ENCODE results near the gene CEP85. TPM values are rescaled to one million over a fixed set of nuclear protein-coding genes. Genes with fewer than 3 reads are reported as not detected.

Gene CEP85, protein sequence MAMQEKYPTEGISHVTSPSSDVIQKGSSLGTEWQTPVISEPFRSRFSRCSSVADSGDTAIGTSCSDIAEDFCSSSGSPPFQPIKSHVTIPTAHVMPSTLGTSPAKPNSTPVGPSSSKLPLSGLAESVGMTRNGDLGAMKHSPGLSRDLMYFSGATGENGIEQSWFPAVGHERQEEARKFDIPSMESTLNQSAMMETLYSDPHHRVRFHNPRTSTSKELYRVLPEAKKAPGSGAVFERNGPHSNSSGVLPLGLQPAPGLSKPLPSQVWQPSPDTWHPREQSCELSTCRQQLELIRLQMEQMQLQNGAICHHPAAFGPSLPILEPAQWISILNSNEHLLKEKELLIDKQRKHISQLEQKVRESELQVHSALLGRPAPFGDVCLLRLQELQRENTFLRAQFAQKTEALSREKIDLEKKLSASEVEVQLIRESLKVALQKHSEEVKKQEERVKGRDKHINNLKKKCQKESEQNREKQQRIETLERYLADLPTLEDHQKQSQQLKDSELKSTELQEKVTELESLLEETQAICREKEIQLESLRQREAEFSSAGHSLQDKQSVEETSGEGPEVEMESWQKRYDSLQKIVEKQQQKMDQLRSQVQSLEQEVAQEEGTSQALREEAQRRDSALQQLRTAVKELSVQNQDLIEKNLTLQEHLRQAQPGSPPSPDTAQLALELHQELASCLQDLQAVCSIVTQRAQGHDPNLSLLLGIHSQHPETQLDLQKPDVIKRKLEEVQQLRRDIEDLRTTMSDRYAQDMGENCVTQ
- polyA plus RNA-seq (2013, experiment 1 of 2) = 19.4 TPM
- polyA plus RNA-seq (2013, experiment 2 of 2) = 18.5 TPM

DNA sequence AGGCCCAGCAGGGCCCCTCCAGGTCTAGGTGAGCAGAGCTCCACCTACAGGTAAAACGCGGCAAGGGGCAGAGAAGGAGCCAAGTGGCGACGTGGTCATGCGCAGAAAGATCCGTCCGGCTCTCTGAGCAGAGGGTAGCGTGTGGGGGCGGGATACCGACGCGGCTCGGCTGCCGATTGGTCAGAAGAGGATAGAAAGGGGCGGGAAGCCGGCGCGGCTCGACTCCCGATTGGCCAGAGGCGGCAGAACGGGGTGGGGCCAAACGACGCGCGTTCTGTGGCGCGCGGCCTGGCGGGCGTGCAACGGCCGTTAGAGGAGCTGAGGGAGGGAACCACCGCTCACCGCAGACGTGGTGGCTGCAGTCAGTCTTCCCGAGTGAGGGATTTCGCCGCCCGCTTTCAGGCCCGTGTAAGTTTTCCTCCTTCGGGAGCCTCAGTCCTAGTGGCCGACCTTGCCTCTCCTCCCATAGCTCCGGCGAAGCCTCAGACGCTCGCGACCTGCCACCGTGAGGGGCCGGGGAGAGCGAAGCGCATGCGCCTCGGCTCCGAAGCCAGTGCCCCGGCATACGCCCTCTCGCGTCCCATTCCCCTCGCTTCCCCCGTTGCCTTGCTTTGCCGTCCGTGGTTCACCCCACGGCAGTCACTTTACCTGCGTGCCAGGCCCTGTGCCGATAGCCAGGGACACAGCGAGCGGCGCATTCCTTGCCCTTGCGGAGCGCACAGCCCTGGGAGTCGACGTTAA lies at the start of gene CEP85:
Gene CEP85 (plus strand): TSS at position 298 of the 741 bp plus-strand sequence. CDS start 5,584 bp downstream, outside the sequence.
- Histone ChIP-seq H3K4me3 (ENCODE audit: extremely low read depth, insufficient read depth, low read length, poor library complexity, severe bottlenecking) (peak within 1 kb of the TSS; percentile 75), H3K4me1 (ENCODE audit: control insufficient read depth, insufficient read depth, low read length, poor library complexity, severe bottlenecking) (no peaks in the 10 kb centered on the region), H3K27ac (ENCODE audit: low read depth, low read length, severe bottlenecking) (peak within 1 kb of the TSS; percentile 62), H3K36me3 (ENCODE audit: control insufficient read depth, insufficient read depth, low read length) (peaks cover 3% of the 10 kb centered on the region), H3K9me3 (ENCODE audit: control insufficient read depth, low read length) (no peaks in the 10 kb centered on the region)
- WGBS, 2 experiments (ENCODE audit: insufficient coverage in 2 of 2) = 0 to 1% methylated on average over 58 to 72 of the region's 73 CpGs

DNA sequence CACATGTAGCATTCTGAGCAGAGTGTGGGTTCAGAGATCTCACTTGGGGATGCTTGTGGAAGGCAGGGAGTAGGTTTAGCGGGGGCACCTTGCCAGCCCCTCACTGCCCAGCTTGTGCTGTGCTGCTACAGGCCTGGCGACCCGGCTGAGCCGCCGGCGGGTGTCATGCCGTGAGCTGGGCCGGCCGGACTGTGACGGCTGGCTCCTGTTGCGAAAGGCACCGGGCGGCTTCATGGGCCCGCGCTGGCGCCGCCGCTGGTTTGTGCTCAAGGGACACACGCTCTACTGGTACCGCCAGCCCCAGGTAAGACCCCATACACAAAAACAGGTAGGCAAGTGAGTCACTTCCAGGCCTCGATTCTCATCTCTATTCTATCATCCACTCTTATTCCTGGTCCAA lies 49.1 kb upstream of the CEP85 start:
- Histone ChIP-seq H3K9me3 (ENCODE audit: control insufficient read depth, low read length) (no peaks in the 10 kb centered on the region), H3K4me1 (ENCODE audit: control insufficient read depth, insufficient read depth, low read length, poor library complexity, severe bottlenecking) (no peaks in the 10 kb centered on the region), H3K27ac (ENCODE audit: low read depth, low read length, severe bottlenecking) (no peak overlapping the region), H3K36me3 (ENCODE audit: control insufficient read depth, insufficient read depth, low read length) (no peaks in the 10 kb centered on the region), H3K4me3 (ENCODE audit: extremely low read depth, insufficient read depth, low read length, poor library complexity, severe bottlenecking) (no peak overlapping the region)
- WGBS, 2 experiments (ENCODE audit: insufficient coverage in 2 of 2) = 93 to 94% methylated on average over 11 to 20 of the region's 21 CpGs

DNA sequence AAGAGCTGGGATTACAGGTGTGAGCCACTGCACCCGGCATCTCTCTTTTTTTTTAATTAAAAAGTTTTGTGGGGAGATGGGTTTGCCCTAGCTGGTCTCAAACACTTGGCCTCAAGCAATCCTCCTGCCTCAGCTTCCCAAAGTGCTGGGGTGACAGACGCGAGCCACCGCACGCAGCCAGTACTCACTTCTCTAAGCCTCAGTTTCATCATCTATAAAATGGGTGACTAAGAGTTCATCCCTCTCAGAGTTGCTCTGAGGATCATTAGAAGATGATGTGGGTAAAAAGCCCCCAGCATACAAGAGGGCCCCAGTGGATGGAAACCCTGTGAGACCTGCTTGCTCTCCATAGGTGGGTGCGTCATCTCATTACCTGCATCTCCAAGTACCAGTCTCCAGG lies 46.1 kb upstream of the CEP85 start:
- Histone ChIP-seq H3K9me3 (ENCODE audit: control insufficient read depth, low read length) (no peaks in the 10 kb centered on the region), H3K36me3 (ENCODE audit: control insufficient read depth, insufficient read depth, low read length) (no peaks in the 10 kb centered on the region), H3K4me3 (ENCODE audit: extremely low read depth, insufficient read depth, low read length, poor library complexity, severe bottlenecking) (no peak overlapping the region), H3K4me1 (ENCODE audit: control insufficient read depth, insufficient read depth, low read length, poor library complexity, severe bottlenecking) (no peaks in the 10 kb centered on the region), H3K27ac (ENCODE audit: low read depth, low read length, severe bottlenecking) (no peak overlapping the region)
- WGBS, 2 experiments (ENCODE audit: insufficient coverage in 2 of 2) = 100% methylated on average over 2 of the region's 6 CpGs

DNA sequence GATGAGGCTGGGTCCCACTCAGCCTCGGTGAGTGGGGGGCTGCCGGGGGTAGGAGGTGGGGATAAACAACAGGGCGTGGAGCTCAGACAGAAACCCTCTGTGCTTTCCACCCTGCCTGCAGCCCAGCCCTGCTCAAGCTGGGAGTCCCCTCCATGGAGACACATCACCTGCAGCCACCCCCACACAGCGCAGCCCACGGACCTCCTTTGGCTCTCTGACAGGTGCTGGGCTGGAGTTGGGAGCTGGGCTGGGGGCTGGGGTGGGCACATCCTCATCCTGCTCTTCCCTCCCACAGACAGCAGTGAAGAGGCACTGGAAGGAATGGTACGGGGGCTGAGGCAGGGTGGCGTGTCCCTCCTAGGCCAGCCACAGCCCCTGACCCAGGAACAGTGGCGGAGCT lies 45.5 kb upstream of the CEP85 start:
- 89 to 92% methylated on average over 3 to 4 of the region's 8 CpGs for WGBS, 2 experiments (ENCODE audit: insufficient coverage in 2 of 2)
- H3K27ac ChIP-seq (ENCODE audit: low read depth, low read length, severe bottlenecking) = no peak overlapping the region
- no peak overlapping the region for H3K4me3 ChIP-seq (ENCODE audit: extremely low read depth, insufficient read depth, low read length, poor library complexity, severe bottlenecking)

DNA sequence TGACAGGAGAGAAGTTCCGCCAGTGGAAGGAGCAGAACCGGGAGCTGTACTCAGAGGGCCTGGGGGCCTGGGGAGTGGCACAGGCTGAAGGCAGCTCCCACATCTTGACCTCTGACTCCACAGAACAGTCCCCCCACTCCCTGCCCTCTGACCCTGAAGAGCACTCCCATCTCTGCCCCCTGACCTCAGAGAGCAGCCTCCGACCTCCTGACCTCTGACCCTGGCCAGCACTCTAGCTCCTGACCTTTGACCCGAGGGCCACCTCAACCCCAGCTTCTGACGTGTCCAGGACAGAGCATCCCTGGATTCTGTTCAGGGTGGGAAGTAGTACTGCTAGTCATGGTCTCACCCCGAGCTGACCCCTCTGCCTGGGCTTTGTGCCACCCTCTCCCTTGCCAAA lies 44.7 kb upstream of the CEP85 start:
- Histone ChIP-seq H3K9me3 (ENCODE audit: control insufficient read depth, low read length) (no peaks in the 10 kb centered on the region), H3K36me3 (ENCODE audit: control insufficient read depth, insufficient read depth, low read length) (no peaks in the 10 kb centered on the region), H3K27ac (ENCODE audit: low read depth, low read length, severe bottlenecking) (no peak overlapping the region), H3K4me1 (ENCODE audit: control insufficient read depth, insufficient read depth, low read length, poor library complexity, severe bottlenecking) (no peaks in the 10 kb centered on the region), H3K4me3 (ENCODE audit: extremely low read depth, insufficient read depth, low read length, poor library complexity, severe bottlenecking) (no peak overlapping the region)
- 93 to 96% methylated on average over 3 to 5 of the region's 6 CpGs for WGBS, 2 experiments (ENCODE audit: insufficient coverage in 2 of 2)

More for the DNA sequence above, 45.5 kb upstream of the CEP85 start:
- Histone ChIP-seq H3K4me1 (ENCODE audit: control insufficient read depth, insufficient read depth, low read length, poor library complexity, severe bottlenecking) (no peaks in the 10 kb centered on the region), H3K9me3 (ENCODE audit: control insufficient read depth, low read length) (no peaks in the 10 kb centered on the region), H3K36me3 (ENCODE audit: control insufficient read depth, insufficient read depth, low read length) (no peaks in the 10 kb centered on the region)

DNA sequence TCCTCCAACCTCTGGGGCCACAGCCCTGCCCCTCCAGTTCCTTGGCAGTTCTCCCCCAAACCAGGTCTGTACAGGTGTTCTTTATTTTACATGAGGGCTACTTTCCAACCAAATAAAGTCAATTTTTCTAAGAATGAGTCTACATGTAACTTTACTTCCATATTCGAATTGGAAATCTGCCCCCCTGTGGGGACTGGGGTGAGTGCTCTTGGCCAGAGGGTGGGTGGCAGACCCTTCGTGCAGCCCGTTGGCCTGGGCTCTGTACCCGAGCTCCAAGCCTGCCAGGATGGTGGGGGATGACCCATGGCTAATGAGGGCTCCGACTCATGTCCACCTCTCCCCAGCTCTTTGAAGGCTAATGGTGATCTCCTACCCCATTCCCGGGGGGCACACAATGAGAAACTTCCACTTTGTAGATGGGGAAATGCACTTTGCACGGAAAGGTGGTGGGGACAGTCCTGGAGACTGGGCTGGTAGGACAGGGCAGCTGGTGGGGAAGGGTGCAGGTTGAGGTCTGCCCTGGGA lies 44.2 kb upstream of the CEP85 start:
- Histone ChIP-seq H3K4me1 (ENCODE audit: control insufficient read depth, insufficient read depth, low read length, poor library complexity, severe bottlenecking) (no peaks in the 10 kb centered on the region), H3K9me3 (ENCODE audit: control insufficient read depth, low read length) (no peaks in the 10 kb centered on the region), H3K27ac (ENCODE audit: low read depth, low read length, severe bottlenecking) (no peak overlapping the region), H3K4me3 (ENCODE audit: extremely low read depth, insufficient read depth, low read length, poor library complexity, severe bottlenecking) (no peak overlapping the region), H3K36me3 (ENCODE audit: control insufficient read depth, insufficient read depth, low read length) (no peaks in the 10 kb centered on the region)
- WGBS, 2 experiments (ENCODE audit: insufficient coverage in 2 of 2) = 89 to 93% methylated on average over 3 to 4 of the region's 7 CpGs

DNA sequence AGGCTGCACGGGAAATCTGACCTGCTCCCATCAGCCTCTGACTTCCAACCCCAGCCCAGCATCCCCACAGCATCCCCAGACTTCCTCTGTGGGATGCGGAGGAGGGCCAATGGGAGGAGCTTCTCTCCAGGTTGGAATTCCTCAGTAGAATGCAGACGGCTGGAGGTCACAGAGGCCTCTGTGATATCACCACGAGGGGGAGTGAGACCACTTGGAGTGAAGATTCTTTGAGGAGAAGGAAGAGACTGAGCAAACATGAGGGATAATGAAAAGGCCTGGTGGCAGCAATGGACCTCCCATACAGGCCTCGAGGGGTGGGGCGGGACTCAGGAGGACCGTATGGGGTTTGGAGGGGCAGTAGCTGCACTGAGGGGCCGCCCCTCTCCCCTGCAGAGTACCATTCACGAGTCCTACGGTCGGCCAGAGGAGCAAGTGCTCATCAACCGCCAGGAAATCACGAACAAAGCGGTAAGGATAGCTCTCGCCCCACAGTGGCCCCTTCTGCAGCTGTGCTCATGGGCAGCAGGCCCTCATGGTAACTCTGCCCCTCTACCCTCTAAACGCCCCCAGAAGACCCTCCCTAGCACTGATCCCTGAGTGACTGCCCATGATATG lies 43.5 kb upstream of the CEP85 start, which contains the start of gene CATSPER4:
Gene CATSPER4 (plus strand): TSS at position 230 of the 615 bp plus-strand sequence. CDS start 26 bp downstream, at position 256.
- H3K27ac ChIP-seq (ENCODE audit: low read depth, low read length, severe bottlenecking) = no peak within 1 kb of the TSS
- WGBS, 2 experiments (ENCODE audit: insufficient coverage in 2 of 2) = 27 to 38% methylated on average over 7 to 15 of the region's 16 CpGs
- no peaks in the 10 kb centered on the region for H3K9me3 ChIP-seq (ENCODE audit: control insufficient read depth, low read length)
- no peaks in the 10 kb centered on the region for H3K4me1 ChIP-seq (ENCODE audit: control insufficient read depth, insufficient read depth, low read length, poor library complexity, severe bottlenecking)
- no peaks in the 10 kb centered on the region for H3K36me3 ChIP-seq (ENCODE audit: control insufficient read depth, insufficient read depth, low read length)
- no peak within 1 kb of the TSS for H3K4me3 ChIP-seq (ENCODE audit: extremely low read depth, insufficient read depth, low read length, poor library complexity, severe bottlenecking)

DNA sequence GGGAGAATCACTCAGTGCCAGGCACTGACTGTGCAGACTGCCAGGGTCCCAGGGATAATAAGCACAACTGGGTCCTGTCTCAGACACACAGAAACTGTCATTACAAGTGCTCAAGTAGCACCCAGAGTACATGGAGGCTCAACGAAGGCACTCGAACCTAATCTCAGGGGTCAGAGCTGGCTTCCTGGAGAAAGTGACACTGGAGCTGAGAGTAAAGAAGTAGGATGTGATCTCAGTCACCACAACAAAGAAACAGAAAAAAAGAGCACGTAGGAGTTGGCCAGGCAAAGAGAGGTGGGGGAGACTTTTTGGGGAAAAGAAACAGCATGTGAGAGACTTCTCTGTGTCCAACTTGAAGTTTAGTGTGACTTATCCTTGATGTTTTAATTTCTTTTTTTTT lies 42.3 kb upstream of the CEP85 start:
- Histone ChIP-seq H3K4me1 (ENCODE audit: control insufficient read depth, insufficient read depth, low read length, poor library complexity, severe bottlenecking) (no peaks in the 10 kb centered on the region), H3K9me3 (ENCODE audit: control insufficient read depth, low read length) (no peaks in the 10 kb centered on the region), H3K36me3 (ENCODE audit: control insufficient read depth, insufficient read depth, low read length) (no peaks in the 10 kb centered on the region), H3K27ac (ENCODE audit: low read depth, low read length, severe bottlenecking) (no peak overlapping the region), H3K4me3 (ENCODE audit: extremely low read depth, insufficient read depth, low read length, poor library complexity, severe bottlenecking) (no peak overlapping the region)
- 71 to 80% methylated on average over 1 of the region's 3 CpGs for WGBS, 2 experiments (ENCODE audit: insufficient coverage in 2 of 2)

DNA sequence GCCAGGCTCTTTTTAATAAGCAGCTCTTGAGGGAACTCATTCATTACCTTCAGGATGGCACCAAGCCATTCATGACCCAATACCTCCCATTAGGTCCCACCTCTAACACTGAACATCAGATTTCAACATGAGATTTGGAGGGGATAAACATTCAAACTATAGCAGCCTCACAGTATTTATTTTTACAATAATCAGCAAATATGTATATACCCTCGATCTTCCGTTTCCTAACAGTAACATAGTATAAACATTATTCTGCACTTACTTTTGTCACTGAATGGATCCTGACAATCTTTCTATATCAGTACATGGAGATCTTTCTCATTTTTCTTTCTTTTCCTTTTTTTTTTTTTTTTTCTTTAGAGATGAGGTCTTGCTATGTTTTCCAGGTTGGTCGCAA lies 38.2 kb upstream of the CEP85 start:
- Histone ChIP-seq H3K36me3 (ENCODE audit: control insufficient read depth, insufficient read depth, low read length) (no peaks in the 10 kb centered on the region), H3K4me1 (ENCODE audit: control insufficient read depth, insufficient read depth, low read length, poor library complexity, severe bottlenecking) (no peaks in the 10 kb centered on the region), H3K27ac (ENCODE audit: low read depth, low read length, severe bottlenecking) (no peak overlapping the region), H3K4me3 (ENCODE audit: extremely low read depth, insufficient read depth, low read length, poor library complexity, severe bottlenecking) (no peak overlapping the region), H3K9me3 (ENCODE audit: control insufficient read depth, low read length) (no peaks in the 10 kb centered on the region)
- 100% methylated on average over 2 of the region's 3 CpGs; no CpG with 5 or more reads in 1 of the 2 experiments for WGBS, 2 experiments (ENCODE audit: insufficient coverage in 2 of 2)

DNA sequence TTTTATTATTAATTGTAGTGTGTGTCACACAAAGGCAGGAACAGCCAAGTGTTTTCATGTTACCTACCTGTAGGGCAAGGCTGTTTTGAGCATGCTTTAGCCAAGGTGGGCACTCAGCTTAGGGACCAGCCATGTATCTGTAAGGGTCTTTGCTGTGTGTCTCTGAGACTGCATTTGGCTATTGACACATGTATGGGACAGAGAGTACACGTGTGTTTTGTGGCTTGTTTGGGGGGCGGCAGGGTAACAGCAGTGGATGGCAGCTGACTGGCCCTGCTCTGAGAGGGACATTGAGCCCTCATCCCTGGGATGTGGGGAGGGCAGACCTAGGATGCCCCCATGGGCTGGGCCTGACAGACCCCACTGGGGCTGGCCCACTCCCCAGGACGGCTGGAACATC lies 36.7 kb upstream of the CEP85 start:
- Histone ChIP-seq H3K4me3 (ENCODE audit: extremely low read depth, insufficient read depth, low read length, poor library complexity, severe bottlenecking) (no peak overlapping the region), H3K36me3 (ENCODE audit: control insufficient read depth, insufficient read depth, low read length) (no peaks in the 10 kb centered on the region), H3K4me1 (ENCODE audit: control insufficient read depth, insufficient read depth, low read length, poor library complexity, severe bottlenecking) (no peaks in the 10 kb centered on the region), H3K9me3 (ENCODE audit: control insufficient read depth, low read length) (no peaks in the 10 kb centered on the region), H3K27ac (ENCODE audit: low read depth, low read length, severe bottlenecking) (no peak overlapping the region)
- WGBS, 2 experiments (ENCODE audit: insufficient coverage in 2 of 2) = 88 to 100% methylated on average over 2 to 3 of the region's 3 CpGs
